Stimulated activated naive CD8-positive, alpha-beta T cell treated with anti-CD3 and anti-CD28 coated beads, Interleukin-15, Interleukin-2, amounts not matched to agents 100 ng/mL and 50 ng/mL, for 24 hours (primary cell): ENCODE results near the gene PDE6G.
A peak's percentile ranks its signal among the peaks of the same experiment; 100 is the strongest.

Experiments used
- H3K27ac Mint-ChIP-seq: one replicate; pipeline ENCODE4 v1.8.0; 2021; ENCODE audit warnings: mild to moderate bottlenecking, mixed read lengths
- H3K27me3 Mint-ChIP-seq: one replicate; pipeline ENCODE4 v1.8.0; 2021; ENCODE audit warnings: mixed read lengths
- H3K36me3 Mint-ChIP-seq: one replicate; pipeline ENCODE4 v1.8.0; 2021; ENCODE audit warnings: low read depth, mixed read lengths
- H3K4me1 Mint-ChIP-seq: one replicate; pipeline ENCODE4 v1.8.0; 2021; ENCODE audit warnings: low read depth, mixed read lengths
- H3K4me3 Mint-ChIP-seq: one replicate; pipeline ENCODE4 v1.8.0; 2021; ENCODE audit warnings: mild to moderate bottlenecking, mixed read lengths
- H3K9me3 Mint-ChIP-seq: one replicate; pipeline ENCODE4 v1.8.0; 2021; ENCODE audit warnings: mixed read lengths

The PDE6G gene

GRCh38 chr17:81693509-81694210, 37.3 kb upstream of the PDE6G start:
- Mint-ChIP-seq H3K9me3 (no peaks in the 10 kb centered on the region), H3K36me3 (peaks cover 50% of the 10 kb centered on the region), H3K4me1 (no peaks in the 10 kb centered on the region), H3K4me3 (no peak overlapping the region), H3K27me3 (no peaks in the 10 kb centered on the region), H3K27ac (no peak overlapping the region)

GRCh38 chr17:81691608-81692007, 35.3 kb upstream of the PDE6G start:
- no peak overlapping the region for H3K4me3 Mint-ChIP-seq
- H3K27ac Mint-ChIP-seq: no peak overlapping the region
- H3K27me3 Mint-ChIP-seq: no peaks in the 10 kb centered on the region
- peaks cover 40% of the 10 kb centered on the region for H3K36me3 Mint-ChIP-seq
- H3K4me1 Mint-ChIP-seq: peaks cover 5% of the 10 kb centered on the region
- no peaks in the 10 kb centered on the region for H3K9me3 Mint-ChIP-seq

GRCh38 chr17:81691196-81691595, 34.9 kb upstream of the PDE6G start:
- H3K4me3 Mint-ChIP-seq: no peak overlapping the region
- H3K27ac Mint-ChIP-seq: no peak overlapping the region
- no peaks in the 10 kb centered on the region for H3K9me3 Mint-ChIP-seq
- H3K27me3 Mint-ChIP-seq: no peaks in the 10 kb centered on the region
- peaks cover 5% of the 10 kb centered on the region for H3K4me1 Mint-ChIP-seq
- peaks cover 43% of the 10 kb centered on the region for H3K36me3 Mint-ChIP-seq

GRCh38 chr17:81690549-81690948, 34.2 kb upstream of the PDE6G start:
- no peaks in the 10 kb centered on the region for H3K9me3 Mint-ChIP-seq
- peaks cover 48% of the 10 kb centered on the region for H3K36me3 Mint-ChIP-seq
- no peaks in the 10 kb centered on the region for H3K27me3 Mint-ChIP-seq
- H3K4me3 Mint-ChIP-seq: no peak overlapping the region
- H3K4me1 Mint-ChIP-seq: peaks cover 8% of the 10 kb centered on the region
- H3K27ac Mint-ChIP-seq: no peak overlapping the region

GRCh38 chr17:81690066-81690465, 33.7 kb upstream of the PDE6G start:
- Mint-ChIP-seq H3K4me3 (no peak overlapping the region), H3K36me3 (peaks cover 52% of the 10 kb centered on the region), H3K9me3 (no peaks in the 10 kb centered on the region), H3K27me3 (no peaks in the 10 kb centered on the region), H3K27ac (no peak overlapping the region), H3K4me1 (peaks cover 13% of the 10 kb centered on the region)

- Mint-ChIP-seq H3K9me3 (no peaks in the 10 kb centered on the region), H3K27ac (no peak overlapping the region), H3K36me3 (peaks cover 59% of the 10 kb centered on the region), H3K4me1 (peaks cover 24% of the 10 kb centered on the region), H3K4me3 (no peak overlapping the region), H3K27me3 (no peaks in the 10 kb centered on the region)
These were observed 32.3 kb upstream of the PDE6G start for GRCh38 chr17:81688616-81689015.

- H3K4me1 Mint-ChIP-seq: peaks cover 27% of the 10 kb centered on the region
- H3K36me3 Mint-ChIP-seq: peaks cover 59% of the 10 kb centered on the region
- no peak overlapping the region for H3K4me3 Mint-ChIP-seq
- no peaks in the 10 kb centered on the region for H3K27me3 Mint-ChIP-seq
- H3K9me3 Mint-ChIP-seq: no peaks in the 10 kb centered on the region
- H3K27ac Mint-ChIP-seq: peak overlapping the region; percentile 26
These were observed 31.6 kb upstream of the PDE6G start for GRCh38 chr17:81687770-81688541.

GRCh38 chr17:81686614-81687013, 30.3 kb upstream of the PDE6G start:
- H3K36me3 Mint-ChIP-seq: peaks cover 51% of the 10 kb centered on the region
- no peaks in the 10 kb centered on the region for H3K27me3 Mint-ChIP-seq
- H3K4me1 Mint-ChIP-seq: peaks cover 35% of the 10 kb centered on the region
- peak overlapping the region; percentile 26 for H3K27ac Mint-ChIP-seq
- H3K9me3 Mint-ChIP-seq: no peaks in the 10 kb centered on the region
- H3K4me3 Mint-ChIP-seq: no peak overlapping the region

GRCh38 chr17:81685108-81685507, 28.8 kb upstream of the PDE6G start:
- Mint-ChIP-seq H3K4me1 (peaks cover 35% of the 10 kb centered on the region), H3K27me3 (no peaks in the 10 kb centered on the region), H3K9me3 (no peaks in the 10 kb centered on the region), H3K36me3 (peaks cover 48% of the 10 kb centered on the region), H3K4me3 (peak overlapping the region; percentile 94), H3K27ac (peak overlapping the region; percentile 88)

- peaks cover 35% of the 10 kb centered on the region for H3K4me1 Mint-ChIP-seq
- H3K36me3 Mint-ChIP-seq: peaks cover 42% of the 10 kb centered on the region
- H3K9me3 Mint-ChIP-seq: no peaks in the 10 kb centered on the region
- no peaks in the 10 kb centered on the region for H3K27me3 Mint-ChIP-seq
- peak overlapping the region; percentile 94 for H3K4me3 Mint-ChIP-seq
- H3K27ac Mint-ChIP-seq: peak overlapping the region; percentile 88
These were observed 28.1 kb upstream of the PDE6G start for GRCh38 chr17:81684442-81684911.

- H3K9me3 Mint-ChIP-seq: no peaks in the 10 kb centered on the region
- no peaks in the 10 kb centered on the region for H3K27me3 Mint-ChIP-seq
- H3K27ac Mint-ChIP-seq: peak within 1 kb of the TSS; percentile 92
- H3K36me3 Mint-ChIP-seq: peaks cover 36% of the 10 kb centered on the region
- H3K4me1 Mint-ChIP-seq: peaks cover 35% of the 10 kb centered on the region
- peak within 1 kb of the TSS; percentile 94 for H3K4me3 Mint-ChIP-seq
These were observed 27.5 kb upstream of the PDE6G start, which contains the start of the genes ARL16 and HGS for GRCh38 chr17:81683584-81684441. TSS of gene ARL16 (minus strand) at chr17:81683797. CDS start at chr17:81683753, 44 bp downstream. TSS of gene HGS (plus strand) at chr17:81684011. CDS start at chr17:81684067, 56 bp downstream.

GRCh38 chr17:81683208-81683583, 26.9 kb upstream of the PDE6G start:
- Mint-ChIP-seq H3K27ac (peak overlapping the region; percentile 92), H3K4me3 (peak overlapping the region; percentile 94), H3K27me3 (no peaks in the 10 kb centered on the region), H3K36me3 (peaks cover 32% of the 10 kb centered on the region), H3K4me1 (peaks cover 35% of the 10 kb centered on the region), H3K9me3 (no peaks in the 10 kb centered on the region)

GRCh38 chr17:81682565-81683207, 26.3 kb upstream of the PDE6G start:
- no peaks in the 10 kb centered on the region for H3K27me3 Mint-ChIP-seq
- peak overlapping the region; percentile 94 for H3K4me3 Mint-ChIP-seq
- no peaks in the 10 kb centered on the region for H3K9me3 Mint-ChIP-seq
- peak overlapping the region; percentile 87 for H3K27ac Mint-ChIP-seq
- peaks cover 35% of the 10 kb centered on the region for H3K4me1 Mint-ChIP-seq
- H3K36me3 Mint-ChIP-seq: peaks cover 32% of the 10 kb centered on the region

GRCh38 chr17:81681672-81682071, 25.3 kb upstream of the PDE6G start:
- Mint-ChIP-seq H3K4me3 (no peak overlapping the region), H3K27me3 (no peaks in the 10 kb centered on the region), H3K36me3 (peaks cover 23% of the 10 kb centered on the region), H3K4me1 (peaks cover 29% of the 10 kb centered on the region), H3K9me3 (no peaks in the 10 kb centered on the region), H3K27ac (no peak overlapping the region)
